Frontal cortex (tissue), 4 donors: ENCODE measurements around the gene CDHR3. TPM values are rescaled to one million over a fixed set of nuclear protein-coding genes. Genes with fewer than 3 reads are reported as not detected.

ENCODE experiments used
- DNase-seq, 2 donors: peaks; one replicate each; pipeline ENCODE4 v3.0.0; 2012; ENCODE audit warnings: low spot score in 2 of 2
- FAIRE-seq: peaks from 2 replicates; lab custom pipeline; 2012; peaks lifted over from hg19 to GRCh38; lab: Jason Lieb, UNC
- total RNA-seq: library from RNA; depleted of rRNA; stranded (reverse); fragments of >200 nt; gene quantifications from one replicate; pipeline ENCODE4 v1.2.3, GENCODE V29; 2014
- donor health status: control.
- donor health status: control.
- donor health status: control.

Gene CDHR3
- total RNA-seq, 1 donor from 2014 or later = 11.4 TPM

GRCh38 chr7:106018566-106019469 is 55.8 kb downstream of the CDHR3 start:
- FAIRE-seq (no peak), DNase-seq (no peak)

- FAIRE-seq (no peak), DNase-seq (no peak)
Measured at GRCh38 chr7:106019470-106019820, 56.4 kb downstream of the CDHR3 start.

- no peak for DNase-seq
- FAIRE-seq = no peak
Measured at GRCh38 chr7:106021151-106022067, 58.3 kb downstream of the CDHR3 start.

- FAIRE-seq = no peak
- no peak for DNase-seq
Measured at GRCh38 chr7:106022193-106022821, 59.2 kb downstream of the CDHR3 start.

GRCh38 chr7:106023369-106024322 is 60.6 kb downstream of the CDHR3 start:
- DNase-seq = no peak
- no peak for FAIRE-seq

- DNase-seq = no peak
- FAIRE-seq = no peak
Measured at GRCh38 chr7:106026101-106026500, 63.0 kb downstream of the CDHR3 start.

GRCh38 chr7:106029451-106029850 is 66.4 kb downstream of the CDHR3 start:
- DNase-seq (no peak), FAIRE-seq (no peak)

GRCh38 chr7:106029941-106030340 is 66.9 kb downstream of the CDHR3 start:
- DNase-seq (no peak), FAIRE-seq (no peak)

- DNase-seq (no peak), FAIRE-seq (no peak)
Measured at GRCh38 chr7:106031300-106032035, 68.4 kb downstream of the CDHR3 start.

- DNase-seq = no peak
- no peak for FAIRE-seq
Measured at GRCh38 chr7:106032295-106032694, 69.2 kb downstream of the CDHR3 start.

GRCh38 chr7:106033735-106034134 is 70.7 kb downstream of the CDHR3 start:
- FAIRE-seq = no peak

GRCh38 chr7:106034383-106034782 is 71.3 kb downstream of the CDHR3 start:
- DNase-seq (no peak), FAIRE-seq (no peak)

More at GRCh38 chr7:106033735-106034134, 70.7 kb downstream of the CDHR3 start:
- no peak for DNase-seq

GRCh38 chr7:106035568-106035967 is 72.5 kb downstream of the CDHR3 start:
- DNase-seq (no peak), FAIRE-seq (no peak)

- no peak for DNase-seq
- no peak for FAIRE-seq
Measured at GRCh38 chr7:106036004-106036403, 72.9 kb downstream of the CDHR3 start.

- DNase-seq (no peak), FAIRE-seq (no peak)
Measured at GRCh38 chr7:106037489-106038176, 74.6 kb downstream of the CDHR3 start.

- FAIRE-seq = no peak
- DNase-seq = no peak
Measured at GRCh38 chr7:106038289-106038688, 75.2 kb downstream of the CDHR3 start.

GRCh38 chr7:106038916-106039315 is 75.9 kb downstream of the CDHR3 start:
- DNase-seq = no peak
- FAIRE-seq = no peak

- DNase-seq (no peak), FAIRE-seq (no peak)
Measured at GRCh38 chr7:106039486-106040060, 76.5 kb downstream of the CDHR3 start.
